ENCODE results near the gene ARHGAP25.

GRCh38 chr2:68831686-68832232, 97.1 kb downstream of the ARHGAP25 start:
- no peak for TF ChIP-seq POLR2A (IDR thresholded peaks at IDR 0.05)
- TF ChIP-seq CTCF (IDR thresholded peaks at IDR 0.05) = no peak
- no peak for TF ChIP-seq POLR2AphosphoS5 (IDR thresholded peaks at IDR 0.05)
- no peak for TF ChIP-seq EP300 (IDR thresholded peaks at IDR 0.05)

Measured in upper lobe of left lung (tissue), 4 donors.